Upper lobe of left lung (tissue), 4 donors: Measurements from ENCODE around the gene UFC1.

Experiments used
- POLR2A ChIP-seq, 4 donors: fragments of 450-650 bp; IDR thresholded peaks; one replicate each; pipeline ENCODE4 v1.5.1; 2016 to 2017; ENCODE audit warnings: antibody characterized with exemption in 4 of 4, mild to moderate bottlenecking in 2 of 4
- TF ChIP-seq, protein P1 (sequence below), 6 experiments: fragments of 450-650 bp in 4 of 6; fragments of 200-600 bp in 2 of 6; sonication (generic) in 2 of 6; IDR thresholded peaks; one replicate each; pipeline ENCODE4 v1.5.1; 2016 to 2019; ENCODE audit warnings: antibody characterized with exemption in 6 of 6

DNA sequence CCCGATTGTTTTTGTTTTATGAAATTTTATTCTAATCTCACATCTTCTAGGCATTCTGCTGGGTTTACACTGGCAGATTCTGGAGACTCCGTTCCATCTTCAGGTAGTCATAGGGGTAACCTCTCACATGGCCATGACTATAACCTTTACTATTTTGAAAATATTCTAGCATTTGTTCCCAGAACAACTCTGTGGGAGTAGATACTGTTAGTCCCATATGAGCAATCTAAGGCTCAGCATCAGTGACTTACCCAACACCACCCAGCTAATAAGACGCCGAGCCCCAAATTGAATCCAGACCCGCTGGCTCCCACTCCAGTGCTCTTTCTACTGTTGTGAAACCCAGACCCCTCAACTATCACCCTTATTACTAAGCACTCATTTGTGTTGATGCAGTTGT, 35.3 kb downstream of the UFC1 start:
- TF ChIP-seq, protein P1, sequence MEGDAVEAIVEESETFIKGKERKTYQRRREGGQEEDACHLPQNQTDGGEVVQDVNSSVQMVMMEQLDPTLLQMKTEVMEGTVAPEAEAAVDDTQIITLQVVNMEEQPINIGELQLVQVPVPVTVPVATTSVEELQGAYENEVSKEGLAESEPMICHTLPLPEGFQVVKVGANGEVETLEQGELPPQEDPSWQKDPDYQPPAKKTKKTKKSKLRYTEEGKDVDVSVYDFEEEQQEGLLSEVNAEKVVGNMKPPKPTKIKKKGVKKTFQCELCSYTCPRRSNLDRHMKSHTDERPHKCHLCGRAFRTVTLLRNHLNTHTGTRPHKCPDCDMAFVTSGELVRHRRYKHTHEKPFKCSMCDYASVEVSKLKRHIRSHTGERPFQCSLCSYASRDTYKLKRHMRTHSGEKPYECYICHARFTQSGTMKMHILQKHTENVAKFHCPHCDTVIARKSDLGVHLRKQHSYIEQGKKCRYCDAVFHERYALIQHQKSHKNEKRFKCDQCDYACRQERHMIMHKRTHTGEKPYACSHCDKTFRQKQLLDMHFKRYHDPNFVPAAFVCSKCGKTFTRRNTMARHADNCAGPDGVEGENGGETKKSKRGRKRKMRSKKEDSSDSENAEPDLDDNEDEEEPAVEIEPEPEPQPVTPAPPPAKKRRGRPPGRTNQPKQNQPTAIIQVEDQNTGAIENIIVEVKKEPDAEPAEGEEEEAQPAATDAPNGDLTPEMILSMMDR (IDR thresholded peaks at IDR 0.05), result no peak
- TF ChIP-seq POLR2A (IDR thresholded peaks at IDR 0.05), result no peak
